EH (cell line): Measurements from ENCODE around the gene LPIN2.

Source experiments
- DNase-seq: peaks from one replicate; pipeline ENCODE4 v3.0.0-alpha.2; 2015; ENCODE audit warnings: low read depth

Gene LPIN2

GRCh38 chr18:2981212-2981728 lies 31.7 kb downstream of the LPIN2 start:
- DNase-seq: peak; percentile 95

- peak; percentile 54 for DNase-seq
Observed at GRCh38 chr18:2979871-2980790, 32.8 kb downstream of the LPIN2 start.

- peak; percentile 78 for DNase-seq
Observed at GRCh38 chr18:2979129-2979528, 33.8 kb downstream of the LPIN2 start.

- DNase-seq: peak; percentile 89
Observed at GRCh38 chr18:2978661-2979106, 34.3 kb downstream of the LPIN2 start.

- no peak for DNase-seq
Observed at GRCh38 chr18:2978208-2978607, 34.7 kb downstream of the LPIN2 start.

GRCh38 chr18:2976218-2977132 lies 36.5 kb downstream of the LPIN2 start:
- no peak for DNase-seq

- no peak for DNase-seq
Observed at GRCh38 chr18:2974731-2975130, 38.2 kb downstream of the LPIN2 start.

- DNase-seq: no peak
Observed at GRCh38 chr18:2971741-2972552, 41.0 kb downstream of the LPIN2 start.

GRCh38 chr18:2970772-2971659 lies 41.9 kb downstream of the LPIN2 start:
- DNase-seq: no peak

GRCh38 chr18:2970344-2970743 lies 42.6 kb downstream of the LPIN2 start:
- DNase-seq: no peak

GRCh38 chr18:2969695-2970094 lies 43.2 kb downstream of the LPIN2 start:
- DNase-seq: peak; percentile 48

- no peak for DNase-seq
Observed at GRCh38 chr18:2968606-2969005, 44.3 kb downstream of the LPIN2 start.

GRCh38 chr18:2967820-2968219 lies 45.1 kb downstream of the LPIN2 start:
- no peak for DNase-seq

- DNase-seq: no peak
Observed at GRCh38 chr18:2967357-2967756, 45.6 kb downstream of the LPIN2 start.

- DNase-seq: no peak
Observed at GRCh38 chr18:2966560-2966959, 46.4 kb downstream of the LPIN2 start.

GRCh38 chr18:2965797-2966196 lies 47.1 kb downstream of the LPIN2 start:
- DNase-seq: no peak

- DNase-seq: peak; percentile 86
Observed at GRCh38 chr18:2964361-2965010, 48.5 kb downstream of the LPIN2 start.
